ENCODE measurements around the gene RXYLT1. TPM values are rescaled to one million over a fixed set of nuclear protein-coding genes. Genes with fewer than 3 reads are reported as not detected.

The RXYLT1 gene
- total RNA-seq, 1 donor from 2014 or later = 22.7 TPM

GRCh38 chr12:63766498-63766897 is 13.2 kb upstream of the RXYLT1 start:
- no peak overlapping the region for H3K27ac Mint-ChIP-seq
- H3K4me1 Mint-ChIP-seq = no peaks in the 10 kb centered on the region
- H3K36me3 Mint-ChIP-seq (ENCODE audit: low read depth) = no peaks in the 10 kb centered on the region
- H3K27me3 Mint-ChIP-seq = peaks cover 3% of the 10 kb centered on the region
- peaks cover 18% of the 10 kb centered on the region for H3K9me3 Mint-ChIP-seq
- TF ChIP-seq, protein P1, sequence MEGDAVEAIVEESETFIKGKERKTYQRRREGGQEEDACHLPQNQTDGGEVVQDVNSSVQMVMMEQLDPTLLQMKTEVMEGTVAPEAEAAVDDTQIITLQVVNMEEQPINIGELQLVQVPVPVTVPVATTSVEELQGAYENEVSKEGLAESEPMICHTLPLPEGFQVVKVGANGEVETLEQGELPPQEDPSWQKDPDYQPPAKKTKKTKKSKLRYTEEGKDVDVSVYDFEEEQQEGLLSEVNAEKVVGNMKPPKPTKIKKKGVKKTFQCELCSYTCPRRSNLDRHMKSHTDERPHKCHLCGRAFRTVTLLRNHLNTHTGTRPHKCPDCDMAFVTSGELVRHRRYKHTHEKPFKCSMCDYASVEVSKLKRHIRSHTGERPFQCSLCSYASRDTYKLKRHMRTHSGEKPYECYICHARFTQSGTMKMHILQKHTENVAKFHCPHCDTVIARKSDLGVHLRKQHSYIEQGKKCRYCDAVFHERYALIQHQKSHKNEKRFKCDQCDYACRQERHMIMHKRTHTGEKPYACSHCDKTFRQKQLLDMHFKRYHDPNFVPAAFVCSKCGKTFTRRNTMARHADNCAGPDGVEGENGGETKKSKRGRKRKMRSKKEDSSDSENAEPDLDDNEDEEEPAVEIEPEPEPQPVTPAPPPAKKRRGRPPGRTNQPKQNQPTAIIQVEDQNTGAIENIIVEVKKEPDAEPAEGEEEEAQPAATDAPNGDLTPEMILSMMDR (IDR thresholded peaks at IDR 0.05) = no peak
- no peak for ATAC-seq (ENCODE audit: low read depth)
- intact Hi-C loops (cut with micrococcal nuclease) = no loop called here
- ChIA-PET CTCF (no interaction called here), POLR2A (no interaction called here)
- DNase-seq = no peak
- no peak overlapping the region for H3K4me3 Mint-ChIP-seq

GRCh38 chr12:63770375-63770774 is 9.3 kb upstream of the RXYLT1 start:
- H3K27me3 Mint-ChIP-seq = peaks cover 3% of the 10 kb centered on the region
- no peak for ATAC-seq (ENCODE audit: low read depth)
- CTCF ChIA-PET = no interaction called here
- TF ChIP-seq, protein P1 (IDR thresholded peaks at IDR 0.05) = no peak
- intact Hi-C loops (cut with micrococcal nuclease) = no loop called here
- DNase-seq = no peak
- POLR2A ChIA-PET = no interaction called here
- no peak overlapping the region for H3K4me3 Mint-ChIP-seq
- H3K4me1 Mint-ChIP-seq = no peaks in the 10 kb centered on the region
- H3K27ac Mint-ChIP-seq = no peak overlapping the region
- no peaks in the 10 kb centered on the region for H3K36me3 Mint-ChIP-seq (ENCODE audit: low read depth)
- H3K9me3 Mint-ChIP-seq = peaks cover 18% of the 10 kb centered on the region

DNA sequence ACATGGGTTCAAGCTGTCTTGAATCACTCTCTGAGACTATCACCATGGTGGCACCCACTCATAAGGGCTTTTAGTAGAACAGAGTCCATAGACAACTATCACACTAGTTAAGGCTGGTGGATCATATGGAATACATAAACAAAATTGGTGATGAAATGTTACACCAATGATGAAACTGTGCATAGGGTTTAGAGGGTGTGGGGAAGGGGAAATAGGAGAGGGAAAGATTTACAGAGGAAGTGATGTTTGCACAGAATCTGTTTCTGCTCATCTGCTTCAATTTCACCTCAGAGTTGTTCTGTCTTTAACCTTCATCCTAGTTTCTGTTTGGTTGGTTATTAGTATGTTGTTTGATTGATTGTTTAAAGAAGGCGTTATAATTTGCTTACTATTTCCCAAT is 2.4 kb upstream of the RXYLT1 start:
- peaks cover under 1% of the 10 kb centered on the region for H3K27me3 Mint-ChIP-seq
- ATAC-seq (ENCODE audit: low read depth) (no peak), DNase-seq (no peak)
- CTCF ChIA-PET = no interaction called here
- H3K4me3 Mint-ChIP-seq = no peak overlapping the region
- H3K36me3 Mint-ChIP-seq (ENCODE audit: low read depth) = peaks cover 8% of the 10 kb centered on the region
- H3K4me1 Mint-ChIP-seq = peaks cover 20% of the 10 kb centered on the region
- no peaks in the 10 kb centered on the region for H3K9me3 Mint-ChIP-seq
- H3K27ac Mint-ChIP-seq = no peak overlapping the region
- POLR2A ChIA-PET = interaction anchor here (0.9 kb wide), 1 partner anchor 38 kb away, joined by 3 read pairs; no protein-coding TSS in a partner anchor
- TF ChIP-seq, protein P1 (IDR thresholded peaks at IDR 0.05) = no peak
- intact Hi-C loops (cut with micrococcal nuclease) = no loop called here

GRCh38 chr12:63782466-63782865 is 2.8 kb downstream of the RXYLT1 start:
- Mint-ChIP-seq H3K27me3 (no peaks in the 10 kb centered on the region), H3K9me3 (no peaks in the 10 kb centered on the region), H3K4me3 (no peak overlapping the region), H3K4me1 (peaks cover 16% of the 10 kb centered on the region), H3K36me3 (ENCODE audit: low read depth) (peaks cover 43% of the 10 kb centered on the region), H3K27ac (no peak overlapping the region)
- ChIA-PET CTCF (interaction anchor here (1.7 kb wide), 1 partner anchor 19 kb away, joined by 5 read pairs; no protein-coding TSS in a partner anchor), POLR2A (interaction anchor here (0.6 to 0.9 kb wide), 2 partner anchors 27 to 440 kb away, joined by 3 to 4 read pairs; partner anchors contain the start of gene KICS2)
- TF ChIP-seq, protein P1 (IDR thresholded peaks at IDR 0.05) = no peak
- DNase-seq = no peak
- intact Hi-C loops (cut with micrococcal nuclease) = loop anchor here (5.0 kb wide), 1 partner anchor 1180 kb away; no protein-coding TSS in a partner anchor
- ATAC-seq (ENCODE audit: low read depth) = no peak

DNA sequence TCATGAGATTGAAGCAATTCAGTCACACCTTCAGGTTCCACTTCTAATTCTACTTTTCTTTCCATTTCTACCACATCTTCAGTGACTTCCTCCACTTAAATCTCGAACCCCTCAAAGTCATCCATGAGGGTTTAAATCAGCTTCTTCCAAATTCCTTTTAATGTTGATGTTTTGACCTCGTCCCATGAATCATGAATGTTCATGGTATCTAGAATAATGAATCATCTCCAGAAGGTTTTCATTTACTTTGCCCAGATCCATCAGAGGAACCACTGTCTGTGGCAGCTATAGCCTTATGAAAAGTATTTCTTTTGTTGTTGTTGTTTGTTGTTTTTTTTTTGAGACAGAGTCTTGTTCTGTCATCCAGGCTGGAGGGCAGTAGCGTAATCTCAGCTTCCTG is 7.6 kb downstream of the RXYLT1 start:
- ChIA-PET POLR2A (no interaction called here), CTCF (interaction anchor here (0.7 kb wide), 1 partner anchor 14 kb away, joined by 4 read pairs; no protein-coding TSS in a partner anchor)
- TF ChIP-seq, protein P1 (IDR thresholded peaks at IDR 0.05) = no peak
- intact Hi-C loops (cut with micrococcal nuclease) = no loop called here
- no peaks in the 10 kb centered on the region for H3K9me3 Mint-ChIP-seq
- peaks cover 78% of the 10 kb centered on the region for H3K36me3 Mint-ChIP-seq (ENCODE audit: low read depth)
- H3K27ac Mint-ChIP-seq = no peak overlapping the region
- no peaks in the 10 kb centered on the region for H3K27me3 Mint-ChIP-seq
- no peak overlapping the region for H3K4me3 Mint-ChIP-seq
- DNase-seq (no peak), ATAC-seq (ENCODE audit: low read depth) (no peak)
- H3K4me1 Mint-ChIP-seq = no peaks in the 10 kb centered on the region
